ENCODE measurements around the gene ULK3.
A peak's percentile ranks its signal among the peaks of the same experiment; 100 is the strongest.

Gene ULK3

GRCh38 chr15:74837482-74838136, 5.3 kb downstream of the ULK3 start:
- H3K4me3 ChIP-seq (ENCODE audit: low read depth, low read length), result no peak overlapping the region
- DNase-seq (ENCODE audit: low read depth), result no peak
- no peak for TF ChIP-seq CTCF (IDR thresholded peaks at IDR 0.05; ENCODE audit: low read depth, low read length, missing control alignments)

GRCh38 chr15:74836846-74837245, 6.1 kb downstream of the ULK3 start:
- no peak for TF ChIP-seq CTCF (IDR thresholded peaks at IDR 0.05; ENCODE audit: low read depth, low read length, missing control alignments)
- in situ Hi-C loops (cut with HindIII; ENCODE audit: low sequenced_read_pairs), result no loop called here
- no peak for DNase-seq (ENCODE audit: low read depth)
- no peak overlapping the region for H3K4me3 ChIP-seq (ENCODE audit: low read depth, low read length)

More at GRCh38 chr15:74837482-74838136, 5.3 kb downstream of the ULK3 start:
- in situ Hi-C loops (cut with HindIII; ENCODE audit: low sequenced_read_pairs), result no loop called here

GRCh38 chr15:74835312-74835823, 7.6 kb downstream of the ULK3 start:
- in situ Hi-C loops (cut with HindIII; ENCODE audit: low sequenced_read_pairs), result no loop called here
- DNase-seq (ENCODE audit: low read depth), result no peak
- no peak overlapping the region for H3K4me3 ChIP-seq (ENCODE audit: low read depth, low read length)
- peak; percentile 92 for TF ChIP-seq CTCF (IDR thresholded peaks at IDR 0.05; ENCODE audit: low read depth, low read length, missing control alignments)

GRCh38 chr15:74833376-74834107, 9.4 kb downstream of the ULK3 start:
- no peak for TF ChIP-seq CTCF (IDR thresholded peaks at IDR 0.05; ENCODE audit: low read depth, low read length, missing control alignments)
- in situ Hi-C loops (cut with HindIII; ENCODE audit: low sequenced_read_pairs), result no loop called here
- H3K4me3 ChIP-seq (ENCODE audit: low read depth, low read length), result no peak overlapping the region
- no peak for DNase-seq (ENCODE audit: low read depth)

- TF ChIP-seq CTCF (IDR thresholded peaks at IDR 0.05; ENCODE audit: low read depth, low read length, missing control alignments), result no peak
- in situ Hi-C loops (cut with HindIII; ENCODE audit: low sequenced_read_pairs), result no loop called here
- H3K4me3 ChIP-seq (ENCODE audit: low read depth, low read length), result no peak overlapping the region
- DNase-seq (ENCODE audit: low read depth), result no peak
Observed at GRCh38 chr15:74832826-74833225, 10.1 kb downstream of the ULK3 start.

- in situ Hi-C loops (cut with HindIII; ENCODE audit: low sequenced_read_pairs), result no loop called here
- no peak for DNase-seq (ENCODE audit: low read depth)
- no peak for TF ChIP-seq CTCF (IDR thresholded peaks at IDR 0.05; ENCODE audit: low read depth, low read length, missing control alignments)
- no peak overlapping the region for H3K4me3 ChIP-seq (ENCODE audit: low read depth, low read length)
Observed at GRCh38 chr15:74831813-74832495, 11.0 kb downstream of the ULK3 start.
